NCI-H1105 (cell line): ENCODE measurements around the gene LMF1.

ENCODE experiments used
- DNase-seq: peaks from one replicate; lab custom pipeline; 2025; lab: John Stamatoyannopoulos, UW

Gene LMF1

GRCh38 chr16:912684-913613, 57.8 kb downstream of the LMF1 start:
- peak; percentile 9 for DNase-seq

- no peak for DNase-seq
These were observed 58.5 kb downstream of the LMF1 start for GRCh38 chr16:912322-912683.

GRCh38 chr16:911604-912321, 59.0 kb downstream of the LMF1 start:
- DNase-seq: no peak

- no peak for DNase-seq
These were observed 59.7 kb downstream of the LMF1 start for GRCh38 chr16:911101-911500.

GRCh38 chr16:910181-910580, 60.6 kb downstream of the LMF1 start:
- DNase-seq: no peak

- DNase-seq: no peak
These were observed 61.3 kb downstream of the LMF1 start for GRCh38 chr16:909281-910000.

- DNase-seq: no peak
These were observed 62.1 kb downstream of the LMF1 start for GRCh38 chr16:908526-909155.

- peak; percentile 9 for DNase-seq
These were observed 62.9 kb downstream of the LMF1 start for GRCh38 chr16:907842-908241.

- no peak for DNase-seq
These were observed 63.4 kb downstream of the LMF1 start for GRCh38 chr16:907361-907760.

- DNase-seq: no peak
These were observed 64.5 kb downstream of the LMF1 start for GRCh38 chr16:906296-906695.

GRCh38 chr16:901715-902601, 68.8 kb downstream of the LMF1 start:
- no peak for DNase-seq

GRCh38 chr16:901149-901548, 69.6 kb downstream of the LMF1 start:
- no peak for DNase-seq

- no peak for DNase-seq
These were observed 70.6 kb downstream of the LMF1 start for GRCh38 chr16:900211-900610.

GRCh38 chr16:899683-900060, 71.1 kb downstream of the LMF1 start:
- DNase-seq: no peak

- no peak for DNase-seq
These were observed 71.8 kb downstream of the LMF1 start for GRCh38 chr16:898761-899682.

- DNase-seq: no peak
These were observed 72.6 kb downstream of the LMF1 start for GRCh38 chr16:898216-898615.

GRCh38 chr16:897701-898100, 73.1 kb downstream of the LMF1 start:
- DNase-seq: no peak

- no peak for DNase-seq
These were observed 73.6 kb downstream of the LMF1 start for GRCh38 chr16:897200-897543.

- no peak for DNase-seq
These were observed 74.3 kb downstream of the LMF1 start for GRCh38 chr16:896261-897199.
